ENCODE data around the gene BSDC1. TPM values are rescaled to one million over a fixed set of nuclear protein-coding genes. Genes with fewer than 3 reads are reported as not detected.

BSDC1 gene
- total and polyA plus RNA-seq, 3 experiments from 2014 or later, result 35.1 to 50.0 (median 37.6) TPM

DNA sequence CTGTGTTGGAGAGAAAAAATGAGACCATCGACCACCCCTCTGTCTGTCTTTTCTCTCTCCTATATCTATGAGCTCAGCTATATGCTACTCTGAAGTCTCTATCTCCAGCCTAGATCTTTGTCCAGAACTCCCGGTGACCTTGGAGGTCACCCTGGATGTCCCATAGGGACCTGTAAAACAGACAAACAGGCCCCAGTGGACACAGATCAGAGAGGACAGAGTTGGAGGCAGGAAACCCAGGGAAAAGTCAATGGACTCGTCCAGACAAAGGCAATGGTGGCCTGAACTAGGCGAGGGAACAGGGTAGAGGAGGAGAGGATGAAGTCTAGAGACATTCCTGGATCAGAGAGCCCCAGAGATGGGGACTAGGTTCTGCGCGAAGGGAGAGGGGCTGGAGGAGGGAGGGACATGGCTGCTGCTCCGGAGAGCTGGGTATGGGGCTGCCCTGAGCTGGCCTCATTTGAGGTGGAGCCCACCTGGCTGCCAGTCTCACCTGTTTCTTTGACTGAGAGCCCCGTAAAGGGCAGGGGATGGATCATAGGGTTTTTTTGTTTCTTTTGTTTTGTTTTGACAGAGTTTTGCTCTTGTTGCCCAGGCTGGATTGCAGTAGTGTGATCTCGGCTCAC lies 47.6 kb downstream of the BSDC1 start:
- no peaks in the 10 kb centered on the region for H3K27me3 ChIP-seq (ENCODE audit: insufficient read depth, low read length, poor library complexity, severe bottlenecking)
- H3K4me1 ChIP-seq (ENCODE audit: insufficient read depth, low read length), result peaks cover 33% of the 10 kb centered on the region
- DNase-seq, result no peak
- H3K4me3 ChIP-seq (ENCODE audit: low read length), result no peak overlapping the region
- POLR2A ChIA-PET, result interaction anchor here (2.0 kb wide), 1 partner anchor 11 kb away, joined by 9 read pairs; the partner anchor contains the start of gene MARCKSL1
- Mint-ChIP-seq H3K36me3 (no peaks in the 10 kb centered on the region), H3K27ac (peak overlapping the region in 2 of 8 donors; percentile 26 to 77), H3K9me3 (no peaks in the 10 kb centered on the region), H3K4me3 (peak overlapping the region in 1 of 7 donors; percentile 18), H3K27me3 (peaks cover 0 to 2% of the 10 kb centered on the region in 2 donors), H3K4me1 (peaks cover 45 to 66% (median 46%) of the 10 kb centered on the region in 3 donors)
- CTCF ChIA-PET, result interaction anchor here (1.2 to 2.4 kb wide), 3 partner anchors 14 to 106 kb away, joined by 3 to 7 read pairs (median 4); no protein-coding TSS in a partner anchor
- no peak overlapping the region for H3K27ac ChIP-seq (ENCODE audit: low read depth, low read length)
- H3K9me3 ChIP-seq (ENCODE audit: low read length), result no peaks in the 10 kb centered on the region
- H3K36me3 ChIP-seq (ENCODE audit: insufficient read depth, low read length), result no peaks in the 10 kb centered on the region

DNA sequence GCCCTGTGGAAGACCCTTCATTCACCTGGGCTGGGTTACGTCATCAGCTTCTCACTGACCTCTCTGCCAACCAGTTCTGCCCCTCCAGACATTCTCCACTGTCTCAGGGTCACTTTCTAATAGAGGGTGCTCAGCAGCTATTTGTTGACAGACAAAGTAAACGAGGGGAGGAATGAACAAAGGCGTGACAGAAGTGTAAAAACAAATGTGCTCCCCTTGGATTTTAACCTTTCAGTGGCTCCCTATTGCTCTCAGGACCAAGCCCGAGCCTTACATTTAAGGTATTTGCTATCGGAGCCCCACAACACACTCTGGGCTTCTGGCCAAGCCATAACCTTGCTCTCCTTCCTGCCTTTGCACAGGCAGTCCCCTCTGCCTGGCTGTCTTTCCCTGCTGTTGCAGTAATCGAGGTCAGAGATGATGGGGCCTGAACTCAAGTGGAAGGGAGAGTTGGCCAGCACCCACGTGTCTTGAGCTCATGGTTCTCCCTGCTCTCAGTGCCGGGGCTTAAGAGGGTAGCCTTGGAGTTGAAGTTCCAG lies 48.9 kb downstream of the BSDC1 start:
- Mint-ChIP-seq H3K27me3 (peaks cover 0 to 2% of the 10 kb centered on the region in 2 donors), H3K4me3 (peak overlapping the region in 4 of 7 donors; percentile 0 to 48 (median 14)), H3K9me3 (no peaks in the 10 kb centered on the region), H3K4me1 (peaks cover 39 to 56% (median 41%) of the 10 kb centered on the region in 3 donors), H3K36me3 (no peaks in the 10 kb centered on the region), H3K27ac (peak overlapping the region; percentile 19 to 92 (median 44))
- Histone ChIP-seq H3K27ac (ENCODE audit: low read depth, low read length) (no peak overlapping the region), H3K27me3 (ENCODE audit: insufficient read depth, low read length, poor library complexity, severe bottlenecking) (no peaks in the 10 kb centered on the region), H3K4me3 (ENCODE audit: low read length) (no peak overlapping the region), H3K36me3 (ENCODE audit: insufficient read depth, low read length) (no peaks in the 10 kb centered on the region), H3K9me3 (ENCODE audit: low read length) (no peaks in the 10 kb centered on the region), H3K4me1 (ENCODE audit: insufficient read depth, low read length) (peaks cover 26% of the 10 kb centered on the region)
- CTCF ChIA-PET, result interaction anchor here (0.9 to 2.0 kb wide), 3 partner anchors 10 to 96 kb away, joined by 3 to 6 read pairs (median 5); partner anchors contain the start of gene MARCKSL1
- POLR2A ChIA-PET, result interaction anchor here (0.7 to 2.0 kb wide), 3 partner anchors 9 to 136 kb away, joined by 3 to 9 read pairs (median 6); partner anchors contain the start of genes DCDC2B and MARCKSL1
- peak in 2 of 5 donors; percentile 31 to 63 for DNase-seq

DNA sequence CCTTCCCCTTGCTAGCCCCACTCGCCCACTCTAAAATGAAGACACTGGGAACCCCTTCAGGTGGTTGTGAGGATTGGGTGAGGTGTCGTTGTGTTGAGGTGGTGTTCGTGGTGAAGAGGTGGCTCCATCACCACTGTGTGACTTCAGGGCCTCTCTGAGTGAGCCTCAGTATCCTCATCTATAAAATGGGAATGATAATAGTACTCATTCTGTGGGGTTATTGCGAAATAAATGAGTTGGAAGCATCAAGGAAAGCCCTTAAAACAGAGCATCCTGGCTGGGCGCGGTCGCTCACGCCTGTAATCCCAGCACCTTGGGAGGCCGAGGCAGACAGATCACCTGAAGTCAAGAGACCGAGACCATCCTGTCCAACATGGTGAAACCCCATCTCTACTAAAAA lies 51.5 kb downstream of the BSDC1 start:
- H3K9me3 ChIP-seq (ENCODE audit: low read length), result no peaks in the 10 kb centered on the region
- ChIA-PET CTCF (interaction anchor here (1.2 kb wide), 1 partner anchor 8 kb away, joined by 3 read pairs; no protein-coding TSS in a partner anchor), POLR2A (no interaction called here)
- peaks cover 31 to 40% (median 33%) of the 10 kb centered on the region in 3 donors for H3K4me1 Mint-ChIP-seq
- no peaks in the 10 kb centered on the region for H3K36me3 Mint-ChIP-seq
- peak overlapping the region in 1 of 8 donors; percentile 58 for H3K27ac Mint-ChIP-seq
- no peaks in the 10 kb centered on the region for H3K27me3 ChIP-seq (ENCODE audit: insufficient read depth, low read length, poor library complexity, severe bottlenecking)
- no peaks in the 10 kb centered on the region for H3K36me3 ChIP-seq (ENCODE audit: insufficient read depth, low read length)
- H3K27me3 Mint-ChIP-seq, result peaks cover 0 to 2% of the 10 kb centered on the region in 2 donors
- H3K4me1 ChIP-seq (ENCODE audit: insufficient read depth, low read length), result peaks cover 18% of the 10 kb centered on the region
- H3K4me3 ChIP-seq (ENCODE audit: low read length), result no peak overlapping the region
- H3K27ac ChIP-seq (ENCODE audit: low read depth, low read length), result no peak overlapping the region
- no peaks in the 10 kb centered on the region for H3K9me3 Mint-ChIP-seq
- H3K4me3 Mint-ChIP-seq, result peak overlapping the region in 3 of 7 donors; percentile 2 to 59 (median 56)
- no peak for DNase-seq

GRCh38 chr1:32341971-32342370 lies 52.3 kb downstream of the BSDC1 start:
- DNase-seq, result no peak
- peaks cover 38 to 47% (median 40%) of the 10 kb centered on the region in 3 donors for H3K4me1 Mint-ChIP-seq
- Histone ChIP-seq H3K36me3 (ENCODE audit: insufficient read depth, low read length) (no peaks in the 10 kb centered on the region), H3K27me3 (ENCODE audit: insufficient read depth, low read length, poor library complexity, severe bottlenecking) (no peaks in the 10 kb centered on the region), H3K27ac (ENCODE audit: low read depth, low read length) (no peak overlapping the region), H3K9me3 (ENCODE audit: low read length) (no peaks in the 10 kb centered on the region), H3K4me3 (ENCODE audit: low read length) (no peak overlapping the region), H3K4me1 (ENCODE audit: insufficient read depth, low read length) (peaks cover 25% of the 10 kb centered on the region)
- POLR2A ChIA-PET, result interaction anchor here (0.5 to 0.6 kb wide), 2 partner anchors 18 to 251 kb away, joined by 3 to 7 read pairs; no protein-coding TSS in a partner anchor
- no peaks in the 10 kb centered on the region for H3K36me3 Mint-ChIP-seq
- no peaks in the 10 kb centered on the region for H3K9me3 Mint-ChIP-seq
- CTCF ChIA-PET, result interaction anchor here (1.2 kb wide), 1 partner anchor 8 kb away, joined by 3 read pairs; no protein-coding TSS in a partner anchor
- H3K27ac Mint-ChIP-seq, result peak overlapping the region in 1 of 8 donors; percentile 51
- H3K27me3 Mint-ChIP-seq, result peaks cover 0 to 2% of the 10 kb centered on the region in 2 donors
- no peak overlapping the region for H3K4me3 Mint-ChIP-seq

DNA sequence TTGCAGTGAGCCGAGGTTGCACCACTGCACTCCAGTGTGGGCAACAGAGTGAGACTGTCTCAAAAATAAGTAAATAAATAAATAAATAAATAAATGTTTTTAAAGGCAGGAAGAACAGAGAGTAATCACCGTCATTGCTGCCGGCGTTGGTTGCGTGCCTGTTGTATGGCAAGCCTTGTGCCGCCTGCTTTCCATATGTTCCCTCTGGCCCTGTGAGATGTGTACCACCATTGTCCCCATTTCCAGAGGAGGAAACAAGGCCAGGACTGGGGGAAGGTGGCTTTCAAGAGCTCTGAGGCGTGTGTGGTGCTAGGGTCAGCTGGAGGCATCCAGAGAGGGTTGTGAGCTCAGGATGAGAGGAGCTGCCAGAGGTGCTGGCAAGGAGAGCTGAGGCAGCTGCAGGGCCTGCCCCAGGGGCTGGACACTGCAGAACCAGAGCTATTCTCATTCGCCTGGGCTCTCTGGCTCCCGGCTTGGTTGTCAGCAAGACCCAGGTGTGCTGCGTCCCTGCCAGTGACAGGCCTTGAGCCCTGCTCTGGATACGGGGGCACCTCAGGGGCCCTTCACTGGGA lies 53.0 kb downstream of the BSDC1 start:
- POLR2A ChIA-PET, result no interaction called here
- CTCF ChIA-PET, result interaction anchor here (1.4 kb wide), 1 partner anchor 9 kb away, joined by 3 read pairs; no protein-coding TSS in a partner anchor

GRCh38 chr1:32339363-32339978 lies 54.8 kb downstream of the BSDC1 start:
- POLR2A ChIA-PET, result no interaction called here
- Histone ChIP-seq H3K9me3 (ENCODE audit: low read length) (no peaks in the 10 kb centered on the region), H3K27ac (ENCODE audit: low read depth, low read length) (no peak overlapping the region), H3K4me1 (ENCODE audit: insufficient read depth, low read length) (peaks cover 25% of the 10 kb centered on the region), H3K27me3 (ENCODE audit: insufficient read depth, low read length, poor library complexity, severe bottlenecking) (no peaks in the 10 kb centered on the region), H3K36me3 (ENCODE audit: insufficient read depth, low read length) (no peaks in the 10 kb centered on the region), H3K4me3 (ENCODE audit: low read length) (no peak overlapping the region)
- Mint-ChIP-seq H3K4me3 (no peak overlapping the region), H3K36me3 (peaks cover 0 to 2% (median 0%) of the 10 kb centered on the region in 3 donors), H3K27me3 (peaks cover 0 to 2% of the 10 kb centered on the region in 2 donors), H3K9me3 (no peaks in the 10 kb centered on the region), H3K27ac (peak overlapping the region in 1 of 8 donors; percentile 32), H3K4me1 (peaks cover 32 to 42% (median 37%) of the 10 kb centered on the region in 3 donors)
- CTCF ChIA-PET, result interaction anchor here (1.4 kb wide), 1 partner anchor 11 kb away, joined by 3 read pairs; no protein-coding TSS in a partner anchor
- no peak for DNase-seq

More for the DNA sequence above, 53.0 kb downstream of the BSDC1 start:
- H3K4me3 ChIP-seq (ENCODE audit: low read length), result no peak overlapping the region
- no peaks in the 10 kb centered on the region for H3K9me3 ChIP-seq (ENCODE audit: low read length)
- peaks cover 32% of the 10 kb centered on the region for H3K4me1 ChIP-seq (ENCODE audit: insufficient read depth, low read length)
- Mint-ChIP-seq H3K27ac (peak overlapping the region in 1 of 8 donors; percentile 64), H3K27me3 (peaks cover 0 to 2% of the 10 kb centered on the region in 2 donors), H3K9me3 (no peaks in the 10 kb centered on the region), H3K4me1 (peaks cover 40 to 48% (median 42%) of the 10 kb centered on the region in 3 donors), H3K4me3 (no peak overlapping the region), H3K36me3 (no peaks in the 10 kb centered on the region)
- no peak overlapping the region for H3K27ac ChIP-seq (ENCODE audit: low read depth, low read length)
- H3K27me3 ChIP-seq (ENCODE audit: insufficient read depth, low read length, poor library complexity, severe bottlenecking), result no peaks in the 10 kb centered on the region
- H3K36me3 ChIP-seq (ENCODE audit: insufficient read depth, low read length), result no peaks in the 10 kb centered on the region
- no peak for DNase-seq

- Mint-ChIP-seq H3K27ac (peak overlapping the region in 5 of 8 donors; percentile 6 to 78 (median 32)), H3K9me3 (no peaks in the 10 kb centered on the region), H3K4me1 (peaks cover 36 to 49% (median 44%) of the 10 kb centered on the region in 3 donors), H3K36me3 (peaks cover 0 to 2% (median under 1%) of the 10 kb centered on the region in 3 donors), H3K27me3 (peaks cover 0 to 2% of the 10 kb centered on the region in 2 donors), H3K4me3 (peak overlapping the region in 4 of 7 donors; percentile 7 to 53 (median 20))
- Histone ChIP-seq H3K4me3 (ENCODE audit: low read length) (no peak overlapping the region), H3K4me1 (ENCODE audit: insufficient read depth, low read length) (peaks cover 27% of the 10 kb centered on the region), H3K27me3 (ENCODE audit: insufficient read depth, low read length, poor library complexity, severe bottlenecking) (no peaks in the 10 kb centered on the region), H3K9me3 (ENCODE audit: low read length) (no peaks in the 10 kb centered on the region), H3K27ac (ENCODE audit: low read depth, low read length) (no peak overlapping the region), H3K36me3 (ENCODE audit: insufficient read depth, low read length) (no peaks in the 10 kb centered on the region)
- DNase-seq, result no peak
- ChIA-PET POLR2A (no interaction called here), CTCF (no interaction called here)
Measured at GRCh38 chr1:32338637-32339145, 55.5 kb downstream of the BSDC1 start.
